IPS-18a (cell line): ENCODE measurements around the gene BCL11A.

Source experiments
- H3K27ac ChIP-seq: one replicate; pipeline ENCODE4 v1.5.1; 2013; ENCODE audit warnings: low read length
- H3K27me3 ChIP-seq: one replicate; pipeline ENCODE4 v1.6.1; 2013; ENCODE audit warnings: mild to moderate bottlenecking, low read length; ENCODE audit not compliant: control insufficient read depth, insufficient read depth
- H3K36me3 ChIP-seq: one replicate; pipeline ENCODE4 v1.6.1; 2013; ENCODE audit warnings: low read depth, low read length; ENCODE audit not compliant: control insufficient read depth
- H3K4me1 ChIP-seq: one replicate; pipeline ENCODE4 v1.6.1; 2013; ENCODE audit warnings: low read depth, low read length; ENCODE audit not compliant: control insufficient read depth
- H3K4me3 ChIP-seq: one replicate; pipeline ENCODE4 v1.5.1; 2013; ENCODE audit warnings: low read length
- H3K9ac ChIP-seq: one replicate; pipeline ENCODE4 v1.6.1; 2013; ENCODE audit warnings: mild to moderate bottlenecking, low read length, moderate library complexity
- H3K9me3 ChIP-seq: one replicate; pipeline ENCODE4 v1.6.1; 2013; ENCODE audit warnings: low read depth, low read length; ENCODE audit not compliant: control insufficient read depth

The BCL11A gene

GRCh38 chr2:60468382-60469085, 84.9 kb downstream of the BCL11A start:
- Histone ChIP-seq H3K27me3 (no peaks in the 10 kb centered on the region), H3K27ac (no peak overlapping the region), H3K9me3 (no peaks in the 10 kb centered on the region), H3K9ac (no peak overlapping the region), H3K36me3 (no peaks in the 10 kb centered on the region), H3K4me3 (no peak overlapping the region), H3K4me1 (peaks cover 47% of the 10 kb centered on the region)

- H3K27me3 ChIP-seq, result no peaks in the 10 kb centered on the region
- no peak overlapping the region for H3K9ac ChIP-seq
- no peaks in the 10 kb centered on the region for H3K9me3 ChIP-seq
- H3K4me3 ChIP-seq, result no peak overlapping the region
- H3K4me1 ChIP-seq, result peaks cover 24% of the 10 kb centered on the region
- H3K36me3 ChIP-seq, result peaks cover 9% of the 10 kb centered on the region
- H3K27ac ChIP-seq, result no peak overlapping the region
Observed at GRCh38 chr2:60466161-60466702, 87.2 kb downstream of the BCL11A start.

GRCh38 chr2:60465736-60466135, 87.7 kb downstream of the BCL11A start:
- Histone ChIP-seq H3K27me3 (no peaks in the 10 kb centered on the region), H3K4me1 (peaks cover 19% of the 10 kb centered on the region), H3K4me3 (no peak overlapping the region), H3K9ac (no peak overlapping the region), H3K27ac (no peak overlapping the region), H3K9me3 (no peaks in the 10 kb centered on the region), H3K36me3 (peaks cover 13% of the 10 kb centered on the region)

GRCh38 chr2:60463249-60463648, 90.2 kb downstream of the BCL11A start:
- H3K4me3 ChIP-seq, result no peak overlapping the region
- H3K4me1 ChIP-seq, result peaks cover 3% of the 10 kb centered on the region
- no peaks in the 10 kb centered on the region for H3K9me3 ChIP-seq
- H3K36me3 ChIP-seq, result peaks cover 24% of the 10 kb centered on the region
- no peak overlapping the region for H3K27ac ChIP-seq
- H3K27me3 ChIP-seq, result no peaks in the 10 kb centered on the region
- H3K9ac ChIP-seq, result no peak overlapping the region

- peaks cover 3% of the 10 kb centered on the region for H3K4me1 ChIP-seq
- H3K27me3 ChIP-seq, result no peaks in the 10 kb centered on the region
- no peak overlapping the region for H3K27ac ChIP-seq
- H3K36me3 ChIP-seq, result peaks cover 24% of the 10 kb centered on the region
- no peak overlapping the region for H3K9ac ChIP-seq
- H3K9me3 ChIP-seq, result no peaks in the 10 kb centered on the region
- no peak overlapping the region for H3K4me3 ChIP-seq
Observed at GRCh38 chr2:60461421-60462108, 91.9 kb downstream of the BCL11A start.

GRCh38 chr2:60460577-60461420, 92.7 kb downstream of the BCL11A start:
- Histone ChIP-seq H3K9ac (no peak overlapping the region), H3K4me1 (no peaks in the 10 kb centered on the region), H3K36me3 (peaks cover 24% of the 10 kb centered on the region), H3K9me3 (no peaks in the 10 kb centered on the region), H3K27ac (no peak overlapping the region), H3K4me3 (no peak overlapping the region), H3K27me3 (no peaks in the 10 kb centered on the region)

- Histone ChIP-seq H3K4me1 (peaks cover 2% of the 10 kb centered on the region), H3K27ac (no peak overlapping the region), H3K27me3 (no peaks in the 10 kb centered on the region), H3K9ac (no peak overlapping the region), H3K36me3 (peaks cover 24% of the 10 kb centered on the region), H3K4me3 (no peak overlapping the region), H3K9me3 (no peaks in the 10 kb centered on the region)
Observed at GRCh38 chr2:60459851-60460250, 93.6 kb downstream of the BCL11A start.

GRCh38 chr2:60456115-60456770, 97.2 kb downstream of the BCL11A start:
- Histone ChIP-seq H3K4me1 (peaks cover 34% of the 10 kb centered on the region), H3K36me3 (peaks cover 14% of the 10 kb centered on the region), H3K27ac (no peak overlapping the region)

GRCh38 chr2:60453872-60454271, 99.6 kb downstream of the BCL11A start:
- H3K27me3 ChIP-seq, result no peaks in the 10 kb centered on the region
- no peak overlapping the region for H3K9ac ChIP-seq
- H3K4me1 ChIP-seq, result peaks cover 34% of the 10 kb centered on the region
- peak overlapping the region; percentile 19 for H3K27ac ChIP-seq
- H3K36me3 ChIP-seq, result no peaks in the 10 kb centered on the region
- H3K4me3 ChIP-seq, result no peak overlapping the region
- H3K9me3 ChIP-seq, result no peaks in the 10 kb centered on the region

More at GRCh38 chr2:60456115-60456770, 97.2 kb downstream of the BCL11A start:
- Histone ChIP-seq H3K9ac (no peak overlapping the region), H3K27me3 (no peaks in the 10 kb centered on the region), H3K4me3 (no peak overlapping the region), H3K9me3 (no peaks in the 10 kb centered on the region)

GRCh38 chr2:60453301-60453700, 100.2 kb downstream of the BCL11A start:
- Histone ChIP-seq H3K9ac (peak overlapping the region; percentile 25), H3K27ac (peak overlapping the region; percentile 19), H3K4me1 (peaks cover 34% of the 10 kb centered on the region), H3K36me3 (no peaks in the 10 kb centered on the region), H3K4me3 (peak overlapping the region; percentile 25), H3K27me3 (no peaks in the 10 kb centered on the region), H3K9me3 (no peaks in the 10 kb centered on the region)

GRCh38 chr2:60450488-60450887, 103.0 kb downstream of the BCL11A start:
- Histone ChIP-seq H3K4me1 (peaks cover 40% of the 10 kb centered on the region), H3K27ac (no peak overlapping the region), H3K4me3 (no peak overlapping the region), H3K9ac (no peak overlapping the region), H3K36me3 (no peaks in the 10 kb centered on the region), H3K9me3 (no peaks in the 10 kb centered on the region), H3K27me3 (no peaks in the 10 kb centered on the region)
